H1 (cell line): Measurements from ENCODE around the gene L1TD1. TPM values are rescaled to one million over a fixed set of nuclear protein-coding genes. Genes with fewer than 3 reads are reported as not detected.

Experiments used
- CTCF ChIA-PET: fragments of 300-600 bp; sonication (Branson Sonifier 250); formaldehyde crosslinking; loops from one replicate; lab custom pipeline; 2021; ENCODE audit not compliant: partially characterized antibody; lab: Charles Lee
- POLR2A ChIA-PET: fragments of 300-600 bp; sonication (Branson Sonifier 250); formaldehyde crosslinking; loops from one replicate; lab custom pipeline; 2021; ENCODE audit warnings: inconsistent platforms; ENCODE audit not compliant: partially characterized antibody; lab: Charles Lee
- DNase-seq, 2 experiments: peaks; one replicate each; pipeline versions ENCODE4 v3.0.0 to v3.0.0-alpha.2; 2010 to 2022; ENCODE audit warnings: low spot score in 2 of 2, low read depth in 1 of 2, mixed read lengths in 1 of 2
- FAIRE-seq: peaks from 2 replicates; lab custom pipeline; 2011; peaks lifted over from hg19 to GRCh38; lab: Jason Lieb, UNC
- H2AFZ ChIP-seq: 2 replicates; pipeline ENCODE4 v1.8.1; 2012; ENCODE audit warnings: low read length, inconsistent platforms
- H2AK5ac ChIP-seq: 2 replicates; pipeline ENCODE4 v1.6.1; 2013; ENCODE audit warnings: low read depth, low read length
- H2BK120ac ChIP-seq: replicated peaks from 2 replicates; pipeline ENCODE3; 2013; ENCODE audit warnings: low read depth, low read length, inconsistent platforms
- H2BK12ac ChIP-seq: 2 replicates; pipeline ENCODE4 v1.6.1; 2013; ENCODE audit warnings: low read depth, low read length
- H2BK15ac ChIP-seq: 2 replicates; pipeline ENCODE4 v1.6.1; 2013; ENCODE audit warnings: low read length
- H2BK20ac ChIP-seq: 2 replicates; pipeline ENCODE4 v1.6.1; 2013; ENCODE audit warnings: low read length
- H2BK5ac ChIP-seq: 2 replicates; pipeline ENCODE4 v1.6.1; 2013; ENCODE audit warnings: low read depth, low read length
- H3K14ac ChIP-seq: 2 replicates; pipeline ENCODE4 v1.6.1; 2013; ENCODE audit warnings: inconsistent platforms; ENCODE audit not compliant: insufficient read length
- H3K18ac ChIP-seq: 2 replicates; pipeline ENCODE4 v1.6.1; 2013; ENCODE audit warnings: low read length; ENCODE audit errors: extremely low read depth
- H3K23ac ChIP-seq: 2 replicates; pipeline ENCODE4 v1.6.1; 2013; ENCODE audit warnings: inconsistent platforms; ENCODE audit not compliant: insufficient read length
- H3K23me2 ChIP-seq: 2 replicates; pipeline ENCODE4 v1.6.1; 2013; ENCODE audit warnings: low read depth, low read length
- H3K27ac ChIP-seq: 2 replicates; pipeline ENCODE4 v1.6.1; 2011; ENCODE audit warnings: low read depth, low read length, inconsistent platforms
- H3K27me3 ChIP-seq, 4 experiments: replicated peaks in 1 of 4; 1 replicate in 1 of 4; 2 replicates in 3 of 4; pipeline versions ENCODE4 v1.6.1 to v1.8.1; 2011 to 2013; ENCODE audit warnings: low read length in 3 of 4, mild to moderate bottlenecking in 3 of 4, inconsistent platforms in 2 of 4, mixed read lengths in 2 of 4, moderate library complexity in 1 of 4; ENCODE audit not compliant: control insufficient read depth in 3 of 4, insufficient read depth in 3 of 4; ENCODE audit errors: extremely low read depth in 1 of 4
- H3K36me3 ChIP-seq, 4 experiments: 2 replicates each; pipeline versions ENCODE4 v1.6.1 to v1.8.1; 2011 to 2013; ENCODE audit warnings: mild to moderate bottlenecking in 4 of 4, low read length in 3 of 4, moderate library complexity in 2 of 4, control low read depth in 1 of 4, inconsistent platforms in 1 of 4; ENCODE audit not compliant: insufficient read depth in 4 of 4, control insufficient read depth in 2 of 4
- H3K4ac ChIP-seq: replicated peaks from 2 replicates; pipeline ENCODE3; 2013; ENCODE audit warnings: low read length, low read depth, mixed read lengths, inconsistent platforms; ENCODE audit not compliant: insufficient read length
- H3K4me1 ChIP-seq, 4 experiments: replicated peaks in 1 of 4; 1 replicate in 1 of 4; 2 replicates in 3 of 4; pipeline versions ENCODE4 v1.6.1 to v1.8.1; 2011 to 2013; ENCODE audit warnings: low read length in 3 of 4, inconsistent platforms in 2 of 4, mixed read lengths in 1 of 4; ENCODE audit not compliant: insufficient read depth in 4 of 4, control insufficient read depth in 3 of 4
- H3K4me2 ChIP-seq, 2 experiments: 2 replicates each; pipeline versions ENCODE4 v1.6.1 to v1.8.1; 2011 to 2013; ENCODE audit warnings: low read depth in 2 of 2, low read length in 2 of 2, control low read depth in 1 of 2, inconsistent platforms in 1 of 2, mild to moderate bottlenecking in 1 of 2; ENCODE audit not compliant: insufficient read depth in 1 of 2
- H3K4me3 ChIP-seq, 4 experiments: fragments of 200-600, 300-600 bp in 1 of 4; sonication (generic), shearing (Covaris generic), sonication (Bioruptor Twin) in 1 of 4; 2 replicates each; pipeline versions ENCODE4 v1.5.1 to v1.8.1; 2011 to 2016; ENCODE audit warnings: low read length in 4 of 4, low read depth in 3 of 4, control low read depth in 2 of 4, inconsistent platforms in 2 of 4, mild to moderate bottlenecking in 2 of 4, mixed read lengths in 1 of 4, moderate library complexity in 1 of 4; ENCODE audit not compliant: insufficient read depth in 2 of 4; ENCODE audit errors: extremely low read depth in 1 of 4
- H3K56ac ChIP-seq: replicated peaks from 2 replicates; pipeline ENCODE3; 2013; ENCODE audit warnings: low read depth, mild to moderate bottlenecking, mixed read lengths, low read length, inconsistent platforms; ENCODE audit not compliant: insufficient read length
- H3K79me1 ChIP-seq: 2 replicates; pipeline ENCODE4 v1.6.1; 2013; ENCODE audit warnings: low read depth, low read length, control low read depth
- H3K79me2 ChIP-seq, 2 experiments: 2 replicates each; pipeline versions ENCODE4 v1.6.1 to v1.8.1; 2012 to 2013; ENCODE audit warnings: low read length in 2 of 2, mild to moderate bottlenecking in 2 of 2, inconsistent platforms in 1 of 2; ENCODE audit not compliant: insufficient read depth in 2 of 2, control insufficient read depth in 1 of 2
- H3K9ac ChIP-seq, 4 experiments: replicated peaks in 1 of 4; 1 replicate in 1 of 4; 2 replicates in 3 of 4; pipeline versions ENCODE4 v1.6.1 to v1.8.1; 2011 to 2013; ENCODE audit warnings: low read depth in 3 of 4, low read length in 3 of 4, control low read depth in 2 of 4, mild to moderate bottlenecking in 2 of 4, moderate library complexity in 2 of 4, inconsistent platforms in 1 of 4; ENCODE audit errors: extremely low read depth in 1 of 4
- H3K9me3 ChIP-seq, 2 experiments: 2 replicates each; pipeline versions ENCODE4 v1.6.1 to v1.8.1; 2012 to 2013; ENCODE audit warnings: mild to moderate bottlenecking in 2 of 2, moderate library complexity in 2 of 2, control low read depth in 1 of 2, inconsistent platforms in 1 of 2, low read depth in 1 of 2, low read length in 1 of 2, mixed read lengths in 1 of 2; ENCODE audit not compliant: insufficient read depth in 2 of 2
- H4K20me1 ChIP-seq, 2 experiments: replicated peaks in 1 of 2; 2 replicates each; pipeline versions ENCODE3 to v1.8.1; 2011 to 2013; ENCODE audit warnings: inconsistent platforms in 2 of 2, low read length in 2 of 2, mild to moderate bottlenecking in 1 of 2; ENCODE audit not compliant: insufficient read depth in 2 of 2, control insufficient read depth in 1 of 2
- H4K5ac ChIP-seq: 2 replicates; pipeline ENCODE4 v1.6.1; 2013; ENCODE audit warnings: low read length, low read depth, mixed read lengths, inconsistent platforms; ENCODE audit not compliant: insufficient read length
- H4K8ac ChIP-seq: 2 replicates; pipeline ENCODE4 v1.8.0; 2013; ENCODE audit warnings: mild to moderate bottlenecking, moderate library complexity, low read length, inconsistent platforms; ENCODE audit not compliant: insufficient read depth; ENCODE audit errors: extremely low read depth
- H4K91ac ChIP-seq: replicated peaks from 2 replicates; pipeline ENCODE3; 2013; ENCODE audit warnings: low read length, mixed read lengths, inconsistent platforms; ENCODE audit not compliant: insufficient read length
- E2F6 ChIP-seq: IDR thresholded peaks from 2 replicates; pipeline ENCODE4 v1.6.1; 2012; ENCODE audit warnings: inconsistent platforms
- JUND ChIP-seq: IDR thresholded peaks from 2 replicates; pipeline ENCODE4 v1.6.1; 2011; ENCODE audit warnings: mild to moderate bottlenecking, improper control_type of control experiment, low read length
- SIRT6 ChIP-seq: IDR thresholded peaks from one replicate; pipeline ENCODE4 v1.7.1; 2012; ENCODE audit warnings: low read length, inconsistent platforms
- SP2 ChIP-seq: IDR thresholded peaks from 2 replicates; pipeline ENCODE4 v1.6.1; 2012; ENCODE audit warnings: mild to moderate bottlenecking, low read length, inconsistent platforms
- USF2 ChIP-seq: IDR thresholded peaks from 2 replicates; pipeline ENCODE4 v1.6.1; 2011; ENCODE audit warnings: low read length, improper control_type of control experiment
- WGBS, 2 experiments: shearing (Covaris generic) in 1 of 2; methylation state at CpG; one replicate each; pipeline versions ENCODE4 v1.1.6 to v1.1.7; 2013 to 2015; ENCODE audit warnings: low lambda C conversion rate in 2 of 2, mixed read lengths in 2 of 2, inconsistent platforms in 1 of 2, low coverage in 1 of 2, missing lambda C conversion rate in 1 of 2; ENCODE audit not compliant: insufficient replicate concordance in 2 of 2, insufficient coverage in 1 of 2, insufficient read length in 1 of 2; ENCODE audit errors: extremely low coverage in 1 of 2, missing lambda C conversion rate in 1 of 2; 5-methylcytosine and 5-hydroxymethylcytosine counted together
- polyA plus RNA-seq, 7 experiments: library from polyadenylated mRNA; depleted of rRNA in 3 of 7; stranded (reverse) in 5 of 7; unstranded in 2 of 7; fragments of >200 nt in 5 of 7; fragments of 200-250 nt in 2 of 7; gene quantifications; 1 replicate in 5 of 7; 2 replicates in 1 of 7; 4 replicates in 1 of 7; pipeline versions ENCODE4 v1.2.1 to v1.2.3, GENCODE V29; 2011 to 2013; ENCODE audit warnings: missing spikeins in 2 of 7, mixed read lengths in 2 of 7
- total RNA-seq: library from RNA; stranded (reverse); fragmentation: NEBNext Ultra II Directional; extraction: Animal tissue kit (Norgen Biotek cat#: 25700); gene quantifications from 2 replicates; pipeline ENCODE4 v1.2.1, GENCODE V29; 2021

Gene L1TD1
- total and polyA plus RNA-seq, 2 of the 8 experiments (the other 6 are each of a cell fraction or from before 2014, with no cell fraction given) = 35.3 to 441 TPM

- no peak for FAIRE-seq
- Histone ChIP-seq H3K27ac (no peak overlapping the region), H3K4me1 (no peaks in the 10 kb centered on the region), H3K4me2 (no peak overlapping the region), H2AK5ac (no peak overlapping the region), H4K8ac (no peak overlapping the region), H3K18ac (no peak overlapping the region), H2BK15ac (no peak overlapping the region), H4K91ac (no peak overlapping the region), H3K14ac (no peak overlapping the region), H2BK5ac (no peak overlapping the region), H3K4me3 (no peak overlapping the region), H2BK120ac (no peak overlapping the region), H3K79me2 (no peaks in the 10 kb centered on the region)
- CTCF ChIA-PET = interaction anchor here (2.8 kb wide), 1 partner anchor 12 kb away, joined by 9 read pairs; no protein-coding TSS in a partner anchor
- TF ChIP-seq SP2 (no peak), SIRT6 (no peak), JUND (no peak), USF2 (no peak), E2F6 (no peak)
- TF ChIP-seq, all 59 proteins: peak for 0
- H3K79me1 ChIP-seq = no peaks in the 10 kb centered on the region
- no peaks in the 10 kb centered on the region for H3K27me3 ChIP-seq
- no peak for DNase-seq
- H4K5ac ChIP-seq = no peak overlapping the region
- no peaks in the 10 kb centered on the region for H3K36me3 ChIP-seq
- H3K56ac ChIP-seq = no peak overlapping the region
- no peak overlapping the region for H2AFZ ChIP-seq
- POLR2A ChIA-PET = no interaction called here
- H3K23ac ChIP-seq = no peak overlapping the region
- no peak overlapping the region for H2BK12ac ChIP-seq
- H2BK20ac ChIP-seq = no peak overlapping the region
- H4K20me1 ChIP-seq = no peaks in the 10 kb centered on the region
- no peak overlapping the region for H3K4ac ChIP-seq
- WGBS, 2 experiments = 97% methylated on average over 1 of the region's 1 CpG; no CpG with 5 or more reads in 1 of the 2 experiments
- no peaks in the 10 kb centered on the region for H3K9me3 ChIP-seq
- no peak overlapping the region for H3K9ac ChIP-seq
- H3K23me2 ChIP-seq = no peaks in the 10 kb centered on the region
Measured at GRCh38 chr1:62161711-62162110, 32.9 kb upstream of the L1TD1 start.
